HEK293 (cell line): ENCODE data around the gene GMEB2.

Source experiments
- CTCF ChIA-PET: fragments of 350-600 bp; formaldehyde crosslinking; extraction: SDS; loops from one replicate; lab custom pipeline; 2021; ENCODE audit warnings: antibody characterized with exemption; lab: Yijun Ruan, JAX
- POLR2A ChIA-PET: fragments of 300-600 bp; formaldehyde crosslinking; extraction: SDS; loops from one replicate; lab custom pipeline; 2020; ENCODE audit warnings: antibody characterized with exemption, inconsistent platforms; lab: Yijun Ruan, JAX
- H3K27ac ChIP-seq: fragments of 200-500 bp; sonication (Bioruptor generic); 2 replicates; pipeline ENCODE4 v1.5.1; 2014; ENCODE audit warnings: low read depth, low read length, control low read depth, inconsistent platforms; ENCODE audit errors: extremely low read depth
- H3K36me3 ChIP-seq, 2 experiments: fragments of 200-500 bp in 1 of 2; sonication (Bioruptor generic) in 1 of 2; 1 replicate in 1 of 2; 2 replicates in 1 of 2; pipeline ENCODE4 v1.5.1; 2014 to 2017; ENCODE audit warnings: inconsistent platforms in 2 of 2, low read length in 2 of 2; ENCODE audit not compliant: control insufficient read depth in 2 of 2, insufficient read depth in 1 of 2
- H3K4me1 ChIP-seq: fragments of 200-500 bp; sonication (Bioruptor generic); 2 replicates; pipeline ENCODE4 v1.5.1; 2014; ENCODE audit warnings: mild to moderate bottlenecking, low read length, inconsistent platforms; ENCODE audit not compliant: control insufficient read depth, insufficient read depth
- H3K4me3 ChIP-seq: 2 replicates; pipeline ENCODE4 v1.5.1; 2011; ENCODE audit warnings: low read depth, mild to moderate bottlenecking, control low read depth, low read length, moderate library complexity
- H3K9me3 ChIP-seq: fragments of 200-500 bp; sonication (Bioruptor generic); 2 replicates; pipeline ENCODE4 v1.5.1; 2014; ENCODE audit warnings: low read depth, low read length, inconsistent platforms; ENCODE audit not compliant: control insufficient read depth, insufficient read depth
- FEZF1 ChIP-seq: fragments of 450-650 bp; formaldehyde crosslinking; IDR thresholded peaks from 2 replicates; pipeline ENCODE4 v1.5.1; 2016; ENCODE audit warnings: missing biosample characterization, missing genetic modification characterization
- KLF1 ChIP-seq: fragments of 450-650 bp; formaldehyde crosslinking; IDR thresholded peaks from 2 replicates; pipeline ENCODE4 v1.5.1; 2016; ENCODE audit warnings: missing biosample characterization, missing genetic modification characterization
- MZF1 ChIP-seq: fragments of 450-650 bp; formaldehyde crosslinking; IDR thresholded peaks from 2 replicates; pipeline ENCODE4 v1.5.1; 2017; ENCODE audit warnings: missing biosample characterization, missing genetic modification characterization, borderline replicate concordance
- SP7 ChIP-seq: fragments of 450-650 bp; formaldehyde crosslinking; IDR thresholded peaks from 2 replicates; pipeline ENCODE4 v1.5.1; 2016; ENCODE audit warnings: missing biosample characterization, missing genetic modification characterization
- ZBTB20 ChIP-seq: fragments of 450-650 bp; formaldehyde crosslinking; IDR thresholded peaks from 2 replicates; pipeline ENCODE4 v1.5.1; 2016; ENCODE audit warnings: missing biosample characterization, missing genetic modification characterization
- ZNF266 ChIP-seq: fragments of 450-650 bp; formaldehyde crosslinking; IDR thresholded peaks from 2 replicates; pipeline ENCODE4 v1.5.1; 2016; ENCODE audit warnings: missing biosample characterization, missing genetic modification characterization, low read depth
- ZNF354C ChIP-seq: fragments of 450-650 bp; formaldehyde crosslinking; IDR thresholded peaks from 2 replicates; pipeline ENCODE4 v1.5.1; 2016; ENCODE audit warnings: missing biosample characterization, missing genetic modification characterization, low read depth, borderline replicate concordance
- ZNF426 ChIP-seq: fragments of 450-650 bp; formaldehyde crosslinking; IDR thresholded peaks from 2 replicates; pipeline ENCODE4 v1.5.1; 2017; ENCODE audit warnings: missing biosample characterization, missing genetic modification characterization, mild to moderate bottlenecking, inconsistent platforms, moderate library complexity
- ZNF544 ChIP-seq: fragments of 450-650 bp; formaldehyde crosslinking; IDR thresholded peaks from 2 replicates; pipeline ENCODE4 v1.5.0; 2017; ENCODE audit warnings: missing biosample characterization, missing genetic modification characterization
- ZNF768 ChIP-seq: fragments of 450-650 bp; formaldehyde crosslinking; IDR thresholded peaks from 2 replicates; pipeline ENCODE4 v1.5.1; 2018; ENCODE audit warnings: missing biosample characterization, mild to moderate bottlenecking, missing genetic modification characterization
- ZNF777 ChIP-seq: fragments of 450-650 bp; formaldehyde crosslinking; IDR thresholded peaks from 2 replicates; pipeline ENCODE4 v1.5.1; 2017; ENCODE audit warnings: missing biosample characterization, missing genetic modification characterization, borderline replicate concordance
- TF ChIP-seq, protein P1 (sequence below): fragments of 450-650 bp; formaldehyde crosslinking; IDR thresholded peaks from 2 replicates; pipeline ENCODE4 v1.5.0; 2017; ENCODE audit warnings: missing biosample characterization, missing genetic modification characterization, borderline replicate concordance
- TF ChIP-seq, protein P2 (sequence below): fragments of 450-650 bp; formaldehyde crosslinking; IDR thresholded peaks from 2 replicates; pipeline ENCODE4 v1.5.1; 2016; ENCODE audit warnings: missing biosample characterization, missing genetic modification characterization
- TF ChIP-seq, protein P3 (sequence below): fragments of 450-650 bp; formaldehyde crosslinking; IDR thresholded peaks from 2 replicates; pipeline ENCODE4 v1.5.1; 2016; ENCODE audit warnings: missing biosample characterization, missing genetic modification characterization
- TF ChIP-seq, protein P4 (sequence below): fragments of 450-650 bp; formaldehyde crosslinking; IDR thresholded peaks from 2 replicates; pipeline ENCODE4 v1.5.1; 2016; ENCODE audit warnings: missing biosample characterization, missing genetic modification characterization
- TF ChIP-seq, protein P5 (sequence below): fragments of 450-650 bp; formaldehyde crosslinking; IDR thresholded peaks from 2 replicates; pipeline ENCODE4 v1.5.1; 2016; ENCODE audit warnings: missing biosample characterization, missing genetic modification characterization, low read depth
- TF ChIP-seq, protein P6 (sequence below): sonication (generic); formaldehyde crosslinking; IDR thresholded peaks from 2 replicates; pipeline ENCODE4 v1.8.1; 2022; ENCODE audit warnings: mild to moderate bottlenecking, moderate library complexity, missing genetic modification reagents
- TF ChIP-seq, protein P7 (sequence below): fragments of 450-650 bp; formaldehyde crosslinking; IDR thresholded peaks from 2 replicates; pipeline ENCODE4 v1.5.1; 2016; ENCODE audit warnings: missing biosample characterization, missing genetic modification characterization
- TF ChIP-seq, protein P8 (sequence below): fragments of 450-650 bp; formaldehyde crosslinking; IDR thresholded peaks from 2 replicates; pipeline ENCODE4 v1.5.1; 2017; ENCODE audit warnings: missing biosample characterization, missing genetic modification characterization
- TF ChIP-seq, protein P9 (sequence below): fragments of 450-650 bp; formaldehyde crosslinking; IDR thresholded peaks from 2 replicates; pipeline ENCODE4 v1.5.1; 2016; ENCODE audit warnings: missing biosample characterization, missing genetic modification characterization

Gene GMEB2

DNA sequence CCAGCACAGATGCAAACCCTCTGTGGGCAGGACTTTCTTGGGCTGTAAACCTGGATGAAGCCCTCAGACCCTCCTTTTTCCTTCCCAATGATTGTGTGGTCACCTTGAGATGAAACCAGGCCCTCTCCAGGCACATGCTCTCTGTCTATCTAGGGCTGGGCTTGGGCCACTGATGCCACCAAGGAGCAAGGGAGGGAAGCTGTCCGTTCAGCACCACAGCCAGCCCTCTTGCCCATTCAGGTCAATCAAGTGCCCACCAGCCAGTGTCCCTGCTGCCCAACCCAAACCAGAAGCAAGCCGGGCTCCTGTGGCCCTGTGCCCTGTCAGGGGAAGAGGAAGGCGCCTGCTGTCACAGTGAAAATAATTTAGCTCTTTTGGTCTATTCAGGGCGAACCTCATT lies 18.3 kb upstream of the GMEB2 start (continued):
- TF ChIP-seq, protein P1, sequence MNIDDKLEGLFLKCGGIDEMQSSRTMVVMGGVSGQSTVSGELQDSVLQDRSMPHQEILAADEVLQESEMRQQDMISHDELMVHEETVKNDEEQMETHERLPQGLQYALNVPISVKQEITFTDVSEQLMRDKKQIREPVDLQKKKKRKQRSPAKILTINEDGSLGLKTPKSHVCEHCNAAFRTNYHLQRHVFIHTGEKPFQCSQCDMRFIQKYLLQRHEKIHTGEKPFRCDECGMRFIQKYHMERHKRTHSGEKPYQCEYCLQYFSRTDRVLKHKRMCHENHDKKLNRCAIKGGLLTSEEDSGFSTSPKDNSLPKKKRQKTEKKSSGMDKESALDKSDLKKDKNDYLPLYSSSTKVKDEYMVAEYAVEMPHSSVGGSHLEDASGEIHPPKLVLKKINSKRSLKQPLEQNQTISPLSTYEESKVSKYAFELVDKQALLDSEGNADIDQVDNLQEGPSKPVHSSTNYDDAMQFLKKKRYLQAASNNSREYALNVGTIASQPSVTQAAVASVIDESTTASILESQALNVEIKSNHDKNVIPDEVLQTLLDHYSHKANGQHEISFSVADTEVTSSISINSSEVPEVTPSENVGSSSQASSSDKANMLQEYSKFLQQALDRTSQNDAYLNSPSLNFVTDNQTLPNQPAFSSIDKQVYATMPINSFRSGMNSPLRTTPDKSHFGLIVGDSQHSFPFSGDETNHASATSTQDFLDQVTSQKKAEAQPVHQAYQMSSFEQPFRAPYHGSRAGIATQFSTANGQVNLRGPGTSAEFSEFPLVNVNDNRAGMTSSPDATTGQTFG (tag by site-specific recombination) = no peak
- TF ChIP-seq ZNF768 (tag by site-specific recombination) (no peak), ZNF266 (tag by site-specific recombination) (no peak), ZNF426 (tag by site-specific recombination) (no peak), MZF1 (tag by site-specific recombination) (no peak), FEZF1 (tag by site-specific recombination) (no peak), ZNF544 (tag by site-specific recombination) (no peak), ZBTB20 (tag by site-specific recombination) (no peak), KLF1 (tag by site-specific recombination) (no peak)
- TF ChIP-seq, protein P2, sequence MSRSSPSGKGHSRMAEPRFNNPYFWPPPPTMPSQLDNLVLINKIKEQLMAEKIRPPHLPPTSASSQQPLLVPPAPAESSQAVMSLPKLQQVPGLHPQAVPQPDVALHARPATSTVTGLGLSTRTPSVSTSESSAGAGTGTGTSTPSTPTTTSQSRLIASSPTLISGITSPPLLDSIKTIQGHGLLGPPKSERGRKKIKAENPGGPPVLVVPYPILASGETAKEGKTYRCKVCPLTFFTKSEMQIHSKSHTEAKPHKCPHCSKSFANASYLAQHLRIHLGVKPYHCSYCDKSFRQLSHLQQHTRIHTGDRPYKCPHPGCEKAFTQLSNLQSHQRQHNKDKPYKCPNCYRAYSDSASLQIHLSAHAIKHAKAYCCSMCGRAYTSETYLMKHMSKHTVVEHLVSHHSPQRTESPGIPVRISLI (tag by site-specific recombination) = no peak
- TF ChIP-seq, protein P3, sequence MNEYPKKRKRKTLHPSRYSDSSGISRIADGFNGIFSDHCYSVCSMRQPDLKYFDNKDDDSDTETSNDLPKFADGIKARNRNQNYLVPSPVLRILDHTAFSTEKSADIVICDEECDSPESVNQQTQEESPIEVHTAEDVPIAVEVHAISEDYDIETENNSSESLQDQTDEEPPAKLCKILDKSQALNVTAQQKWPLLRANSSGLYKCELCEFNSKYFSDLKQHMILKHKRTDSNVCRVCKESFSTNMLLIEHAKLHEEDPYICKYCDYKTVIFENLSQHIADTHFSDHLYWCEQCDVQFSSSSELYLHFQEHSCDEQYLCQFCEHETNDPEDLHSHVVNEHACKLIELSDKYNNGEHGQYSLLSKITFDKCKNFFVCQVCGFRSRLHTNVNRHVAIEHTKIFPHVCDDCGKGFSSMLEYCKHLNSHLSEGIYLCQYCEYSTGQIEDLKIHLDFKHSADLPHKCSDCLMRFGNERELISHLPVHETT (tag by site-specific recombination) = no peak
- TF ChIP-seq, protein P4, sequence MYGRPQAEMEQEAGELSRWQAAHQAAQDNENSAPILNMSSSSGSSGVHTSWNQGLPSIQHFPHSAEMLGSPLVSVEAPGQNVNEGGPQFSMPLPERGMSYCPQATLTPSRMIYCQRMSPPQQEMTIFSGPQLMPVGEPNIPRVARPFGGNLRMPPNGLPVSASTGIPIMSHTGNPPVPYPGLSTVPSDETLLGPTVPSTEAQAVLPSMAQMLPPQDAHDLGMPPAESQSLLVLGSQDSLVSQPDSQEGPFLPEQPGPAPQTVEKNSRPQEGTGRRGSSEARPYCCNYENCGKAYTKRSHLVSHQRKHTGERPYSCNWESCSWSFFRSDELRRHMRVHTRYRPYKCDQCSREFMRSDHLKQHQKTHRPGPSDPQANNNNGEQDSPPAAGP = no peak
- TF ChIP-seq, all 188 proteins: peak for 0

DNA sequence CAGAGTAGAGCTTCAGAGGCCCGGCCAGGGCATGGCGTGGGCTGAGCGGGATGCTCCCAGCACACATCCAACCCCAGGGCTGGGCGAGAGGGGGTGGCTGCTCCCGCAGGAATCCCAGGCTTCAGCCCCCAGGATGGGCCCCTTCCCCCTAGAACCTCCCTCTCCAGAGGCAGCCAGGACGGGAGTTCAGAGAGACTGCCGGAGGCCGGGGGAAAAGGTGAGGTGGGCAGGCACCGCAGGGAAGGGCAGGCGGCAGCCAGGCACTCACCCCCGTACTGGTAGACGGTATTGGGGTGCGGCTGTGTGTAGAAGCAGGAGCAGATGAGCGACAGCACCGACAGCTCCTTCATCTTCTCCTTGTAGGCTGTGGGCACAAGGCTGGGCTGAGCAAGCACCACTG lies 17.0 kb upstream of the GMEB2 start:
- Histone ChIP-seq H3K4me3 (no peak overlapping the region), H3K27ac (no peak overlapping the region), H3K4me1 (peaks cover 3% of the 10 kb centered on the region; the same call in 1 of the 2 replicates), H3K36me3 (no peaks in the 10 kb centered on the region), H3K9me3 (no peaks in the 10 kb centered on the region)
- ChIA-PET CTCF (no interaction called here), POLR2A (interaction anchor here (1.0 kb wide), 1 partner anchor 9 kb away, joined by 3 read pairs; the partner anchor contains the start of gene STMN3)
- TF ChIP-seq ZNF777 (tag by site-specific recombination) = no peak
- TF ChIP-seq SP7 (tag by site-specific recombination) = no peak
- no peak for TF ChIP-seq ZNF354C
- TF ChIP-seq, protein P5, sequence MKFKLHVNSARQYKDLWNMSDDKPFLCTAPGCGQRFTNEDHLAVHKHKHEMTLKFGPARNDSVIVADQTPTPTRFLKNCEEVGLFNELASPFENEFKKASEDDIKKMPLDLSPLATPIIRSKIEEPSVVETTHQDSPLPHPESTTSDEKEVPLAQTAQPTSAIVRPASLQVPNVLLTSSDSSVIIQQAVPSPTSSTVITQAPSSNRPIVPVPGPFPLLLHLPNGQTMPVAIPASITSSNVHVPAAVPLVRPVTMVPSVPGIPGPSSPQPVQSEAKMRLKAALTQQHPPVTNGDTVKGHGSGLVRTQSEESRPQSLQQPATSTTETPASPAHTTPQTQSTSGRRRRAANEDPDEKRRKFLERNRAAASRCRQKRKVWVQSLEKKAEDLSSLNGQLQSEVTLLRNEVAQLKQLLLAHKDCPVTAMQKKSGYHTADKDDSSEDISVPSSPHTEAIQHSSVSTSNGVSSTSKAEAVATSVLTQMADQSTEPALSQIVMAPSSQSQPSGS = no peak
- TF ChIP-seq, protein P6, sequence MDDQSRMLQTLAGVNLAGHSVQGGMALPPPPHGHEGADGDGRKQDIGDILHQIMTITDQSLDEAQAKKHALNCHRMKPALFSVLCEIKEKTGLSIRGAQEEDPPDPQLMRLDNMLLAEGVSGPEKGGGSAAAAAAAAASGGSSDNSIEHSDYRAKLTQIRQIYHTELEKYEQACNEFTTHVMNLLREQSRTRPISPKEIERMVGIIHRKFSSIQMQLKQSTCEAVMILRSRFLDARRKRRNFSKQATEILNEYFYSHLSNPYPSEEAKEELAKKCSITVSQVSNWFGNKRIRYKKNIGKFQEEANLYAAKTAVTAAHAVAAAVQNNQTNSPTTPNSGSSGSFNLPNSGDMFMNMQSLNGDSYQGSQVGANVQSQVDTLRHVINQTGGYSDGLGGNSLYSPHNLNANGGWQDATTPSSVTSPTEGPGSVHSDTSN = no peak
- TF ChIP-seq, protein P2 (tag by site-specific recombination) = no peak
- TF ChIP-seq, protein P7, sequence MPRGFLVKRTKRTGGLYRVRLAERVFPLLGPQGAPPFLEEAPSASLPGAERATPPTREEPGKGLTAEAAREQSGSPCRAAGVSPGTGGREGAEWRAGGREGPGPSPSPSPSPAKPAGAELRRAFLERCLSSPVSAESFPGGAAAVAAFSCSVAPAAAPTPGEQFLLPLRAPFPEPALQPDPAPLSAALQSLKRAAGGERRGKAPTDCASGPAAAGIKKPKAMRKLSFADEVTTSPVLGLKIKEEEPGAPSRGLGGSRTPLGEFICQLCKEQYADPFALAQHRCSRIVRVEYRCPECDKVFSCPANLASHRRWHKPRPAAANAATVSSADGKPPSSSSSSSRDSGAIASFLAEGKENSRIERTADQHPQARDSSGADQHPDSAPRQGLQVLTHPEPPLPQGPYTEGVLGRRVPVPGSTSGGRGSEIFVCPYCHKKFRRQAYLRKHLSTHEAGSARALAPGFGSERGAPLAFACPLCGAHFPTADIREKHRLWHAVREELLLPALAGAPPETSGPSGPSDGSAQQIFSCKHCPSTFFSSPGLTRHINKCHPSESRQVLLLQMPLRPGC = no peak
- TF ChIP-seq, protein P8, sequence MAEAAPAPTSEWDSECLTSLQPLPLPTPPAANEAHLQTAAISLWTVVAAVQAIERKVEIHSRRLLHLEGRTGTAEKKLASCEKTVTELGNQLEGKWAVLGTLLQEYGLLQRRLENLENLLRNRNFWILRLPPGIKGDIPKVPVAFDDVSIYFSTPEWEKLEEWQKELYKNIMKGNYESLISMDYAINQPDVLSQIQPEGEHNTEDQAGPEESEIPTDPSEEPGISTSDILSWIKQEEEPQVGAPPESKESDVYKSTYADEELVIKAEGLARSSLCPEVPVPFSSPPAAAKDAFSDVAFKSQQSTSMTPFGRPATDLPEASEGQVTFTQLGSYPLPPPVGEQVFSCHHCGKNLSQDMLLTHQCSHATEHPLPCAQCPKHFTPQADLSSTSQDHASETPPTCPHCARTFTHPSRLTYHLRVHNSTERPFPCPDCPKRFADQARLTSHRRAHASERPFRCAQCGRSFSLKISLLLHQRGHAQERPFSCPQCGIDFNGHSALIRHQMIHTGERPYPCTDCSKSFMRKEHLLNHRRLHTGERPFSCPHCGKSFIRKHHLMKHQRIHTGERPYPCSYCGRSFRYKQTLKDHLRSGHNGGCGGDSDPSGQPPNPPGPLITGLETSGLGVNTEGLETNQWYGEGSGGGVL (tag by site-specific recombination) = no peak
- TF ChIP-seq, protein P9, sequence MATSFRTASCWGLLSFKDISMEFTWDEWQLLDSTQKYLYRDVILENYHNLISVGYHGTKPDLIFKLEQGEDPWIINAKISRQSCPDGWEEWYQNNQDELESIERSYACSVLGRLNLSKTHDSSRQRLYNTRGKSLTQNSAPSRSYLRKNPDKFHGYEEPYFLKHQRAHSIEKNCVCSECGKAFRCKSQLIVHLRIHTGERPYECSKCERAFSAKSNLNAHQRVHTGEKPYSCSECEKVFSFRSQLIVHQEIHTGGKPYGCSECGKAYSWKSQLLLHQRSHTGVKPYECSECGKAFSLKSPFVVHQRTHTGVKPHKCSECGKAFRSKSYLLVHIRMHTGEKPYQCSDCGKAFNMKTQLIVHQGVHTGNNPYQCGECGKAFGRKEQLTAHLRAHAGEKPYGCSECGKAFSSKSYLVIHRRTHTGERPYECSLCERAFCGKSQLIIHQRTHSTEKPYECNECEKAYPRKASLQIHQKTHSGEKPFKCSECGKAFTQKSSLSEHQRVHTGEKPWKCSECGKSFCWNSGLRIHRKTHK = no peak
